OCI-LY1 (cell line): ENCODE measurements around the gene RNF224.

Experiments used
- H2AFZ ChIP-seq: fragments of 200-600 bp; sonication (generic), shearing (Covaris generic); 2 replicates; pipeline ENCODE4 v1.6.0; 2014; ENCODE audit warnings: antibody characterized with exemption, mild to moderate bottlenecking, low read length
- H3F3A ChIP-seq: fragments of 200-600 bp; sonication (generic), shearing (Covaris generic); 2 replicates; pipeline ENCODE4 v1.6.0; 2014; ENCODE audit warnings: mild to moderate bottlenecking, antibody characterized with exemption, low read length, moderate library complexity; ENCODE audit not compliant: insufficient read depth
- H3K27ac ChIP-seq: fragments of 200-600 bp; sonication (generic); 2 replicates; pipeline ENCODE4 v1.5.1; 2014; ENCODE audit warnings: low read length, mixed run types, mild to moderate bottlenecking, low read depth; ENCODE audit not compliant: poor library complexity, severe bottlenecking
- H3K27me3 ChIP-seq: fragments of 200-600 bp; sonication (generic); 2 replicates; pipeline ENCODE4 v1.6.0; 2014; ENCODE audit warnings: antibody characterized with exemption, mild to moderate bottlenecking, low read length, moderate library complexity; ENCODE audit not compliant: insufficient read depth
- H3K36me3 ChIP-seq: fragments of 200-600 bp; sonication (generic); 2 replicates; pipeline ENCODE4 v1.6.1; 2014; ENCODE audit warnings: mild to moderate bottlenecking, antibody characterized with exemption, low read length, moderate library complexity, mixed read lengths; ENCODE audit not compliant: insufficient read depth
- H3K4me1 ChIP-seq: fragments of 200-600 bp; sonication (generic); 2 replicates; pipeline ENCODE4 v1.5.1; 2014; ENCODE audit warnings: mild to moderate bottlenecking, low read length, moderate library complexity; ENCODE audit not compliant: insufficient read depth, severe bottlenecking
- H3K4me2 ChIP-seq: fragments of 200-600 bp; sonication (generic), shearing (Covaris generic); 2 replicates; pipeline ENCODE4 v1.6.1; 2014; ENCODE audit warnings: low read length
- H3K4me3 ChIP-seq: fragments of 200-600 bp; sonication (generic); 2 replicates; pipeline ENCODE4 v1.5.1; 2014; ENCODE audit warnings: low read length, low read depth, mild to moderate bottlenecking, mixed read lengths; ENCODE audit not compliant: poor library complexity, severe bottlenecking
- H3K79me2 ChIP-seq: fragments of 200-600 bp; shearing (Covaris generic); 2 replicates; pipeline ENCODE4 v1.6.1; 2016; ENCODE audit warnings: mixed run types, low read length, mixed read lengths; ENCODE audit not compliant: insufficient read depth
- H3K9ac ChIP-seq: fragments of 200-600 bp; sonication (generic), shearing (Covaris generic); 2 replicates; pipeline ENCODE4 v1.6.1; 2014; ENCODE audit warnings: mild to moderate bottlenecking, low read length, mixed read lengths
- H3K9me2 ChIP-seq: fragments of 200-600 bp; sonication (generic), shearing (Covaris generic); 2 replicates; pipeline ENCODE4 v1.6.1; 2014; ENCODE audit warnings: low read depth, mild to moderate bottlenecking, low read length, mixed read lengths
- H3K9me3 ChIP-seq: fragments of 200-600 bp; shearing (Covaris generic); 2 replicates; pipeline ENCODE4 v1.6.1; 2014; ENCODE audit warnings: low read length, mixed read lengths
- H4K20me1 ChIP-seq: fragments of 200-600 bp; sonication (generic), shearing (Covaris generic); 2 replicates; pipeline ENCODE4 v1.6.0; 2016; ENCODE audit warnings: mild to moderate bottlenecking, low read length; ENCODE audit not compliant: insufficient read depth
- CTCF ChIP-seq: fragments of 200-600 bp; sonication (generic), shearing (Covaris generic); IDR thresholded peaks from 2 replicates; pipeline ENCODE4 v1.5.1; 2017; ENCODE audit warnings: mild to moderate bottlenecking, antibody characterized with exemption, low read length, moderate library complexity, mixed read lengths
- EZH2 ChIP-seq: fragments of 200-600 bp; sonication (generic), shearing (Covaris generic); IDR thresholded peaks from 2 replicates; pipeline ENCODE4 v1.8.0; 2017; ENCODE audit warnings: borderline replicate concordance, mixed run types, mild to moderate bottlenecking, antibody characterized with exemption, low read length, moderate library complexity, mixed read lengths

The RNF224 gene

GRCh38 chr9:137266162-137266527, 38.8 kb downstream of the RNF224 start:
- no peak overlapping the region for H3K27ac ChIP-seq
- peaks cover 37% of the 10 kb centered on the region for H3K4me1 ChIP-seq
- H3K36me3 ChIP-seq, result peaks cover 41% of the 10 kb centered on the region

GRCh38 chr9:137266585-137267453, 39.5 kb downstream of the RNF224 start:
- peaks cover 41% of the 10 kb centered on the region for H3K36me3 ChIP-seq
- H3F3A ChIP-seq, result no peaks in the 10 kb centered on the region
- no peaks in the 10 kb centered on the region for H4K20me1 ChIP-seq
- peak overlapping the region; percentile 58 for H3K4me3 ChIP-seq
- H3K9me3 ChIP-seq, result no peaks in the 10 kb centered on the region
- no peaks in the 10 kb centered on the region for H3K9me2 ChIP-seq
- H3K4me2 ChIP-seq, result peak overlapping the region; percentile 74
- no peaks in the 10 kb centered on the region for H3K79me2 ChIP-seq
- 0 out of 2 replicates have a peak overlapping the region, but pooled peaks have one; percentile 39 for H3K9ac ChIP-seq
- no peak overlapping the region for H2AFZ ChIP-seq
- no peaks in the 10 kb centered on the region for H3K27me3 ChIP-seq
- TF ChIP-seq CTCF, result no peak
- TF ChIP-seq EZH2, result no peak
- H3K4me1 ChIP-seq, result peaks cover 42% of the 10 kb centered on the region
- peak overlapping the region; percentile 92 for H3K27ac ChIP-seq

More at GRCh38 chr9:137266162-137266527, 38.8 kb downstream of the RNF224 start:
- Histone ChIP-seq H3K79me2 (no peaks in the 10 kb centered on the region), H3K9me2 (no peaks in the 10 kb centered on the region), H3K4me3 (no peak overlapping the region), H3K27me3 (no peaks in the 10 kb centered on the region), H3F3A (no peaks in the 10 kb centered on the region), H2AFZ (no peak overlapping the region), H3K9me3 (no peaks in the 10 kb centered on the region), H3K9ac (no peak overlapping the region), H3K4me2 (no peak overlapping the region), H4K20me1 (no peaks in the 10 kb centered on the region)
- TF ChIP-seq CTCF (no peak), EZH2 (no peak)

GRCh38 chr9:137267933-137268355, 40.6 kb downstream of the RNF224 start:
- no peaks in the 10 kb centered on the region for H3K27me3 ChIP-seq
- TF ChIP-seq CTCF, result no peak
- no peak for TF ChIP-seq EZH2
- H3K9me2 ChIP-seq, result no peaks in the 10 kb centered on the region
- peak overlapping the region; percentile 58 for H3K4me3 ChIP-seq
- peak overlapping the region; percentile 74 for H3K4me2 ChIP-seq
- no peaks in the 10 kb centered on the region for H3K9me3 ChIP-seq
- H3K9ac ChIP-seq, result peak overlapping the region; percentile 61; the same call in 1 of the 2 replicates
- H3F3A ChIP-seq, result no peaks in the 10 kb centered on the region
- H3K27ac ChIP-seq, result peak overlapping the region; percentile 92
- peaks cover 42% of the 10 kb centered on the region for H3K4me1 ChIP-seq
- H2AFZ ChIP-seq, result no peak overlapping the region
- H3K36me3 ChIP-seq, result peaks cover 52% of the 10 kb centered on the region
- H4K20me1 ChIP-seq, result no peaks in the 10 kb centered on the region
- H3K79me2 ChIP-seq, result no peaks in the 10 kb centered on the region
